HEK293 (cell line): Measurements from ENCODE around the gene EML3.

Experiments used
- CTCF ChIA-PET: fragments of 350-600 bp; formaldehyde crosslinking; extraction: SDS; loops from one replicate; lab custom pipeline; 2021; ENCODE audit warnings: antibody characterized with exemption; lab: Yijun Ruan, JAX
- POLR2A ChIA-PET: fragments of 300-600 bp; formaldehyde crosslinking; extraction: SDS; loops from one replicate; lab custom pipeline; 2020; ENCODE audit warnings: antibody characterized with exemption, inconsistent platforms; lab: Yijun Ruan, JAX
- H3K27ac ChIP-seq: fragments of 200-500 bp; sonication (Bioruptor generic); 2 replicates; pipeline ENCODE4 v1.5.1; 2014; ENCODE audit warnings: low read depth, low read length, control low read depth, inconsistent platforms; ENCODE audit errors: extremely low read depth
- H3K36me3 ChIP-seq, 2 experiments: fragments of 200-500 bp in 1 of 2; sonication (Bioruptor generic) in 1 of 2; 1 replicate in 1 of 2; 2 replicates in 1 of 2; pipeline ENCODE4 v1.5.1; 2014 to 2017; ENCODE audit warnings: inconsistent platforms in 2 of 2, low read length in 2 of 2; ENCODE audit not compliant: control insufficient read depth in 2 of 2, insufficient read depth in 1 of 2
- H3K4me1 ChIP-seq: fragments of 200-500 bp; sonication (Bioruptor generic); 2 replicates; pipeline ENCODE4 v1.5.1; 2014; ENCODE audit warnings: mild to moderate bottlenecking, low read length, inconsistent platforms; ENCODE audit not compliant: control insufficient read depth, insufficient read depth
- H3K4me3 ChIP-seq: 2 replicates; pipeline ENCODE4 v1.5.1; 2011; ENCODE audit warnings: low read depth, mild to moderate bottlenecking, control low read depth, low read length, moderate library complexity
- H3K9me3 ChIP-seq: fragments of 200-500 bp; sonication (Bioruptor generic); 2 replicates; pipeline ENCODE4 v1.5.1; 2014; ENCODE audit warnings: low read depth, low read length, inconsistent platforms; ENCODE audit not compliant: control insufficient read depth, insufficient read depth
- GFI1B ChIP-seq: fragments of 450-650 bp; formaldehyde crosslinking; IDR thresholded peaks from 2 replicates; pipeline ENCODE4 v1.5.1; 2016; ENCODE audit warnings: missing biosample characterization, missing genetic modification characterization
- KLF9 ChIP-seq: fragments of 450-650 bp; formaldehyde crosslinking; IDR thresholded peaks from 2 replicates; pipeline ENCODE4 v1.5.1; 2016; ENCODE audit warnings: missing biosample characterization, missing genetic modification characterization, low read depth
- MYNN ChIP-seq: fragments of 450-650 bp; formaldehyde crosslinking; IDR thresholded peaks from 2 replicates; pipeline ENCODE4 v1.5.1; 2016; ENCODE audit warnings: missing biosample characterization, missing genetic modification characterization, borderline replicate concordance
- SP2 ChIP-seq: fragments of 450-650 bp; formaldehyde crosslinking; IDR thresholded peaks from 2 replicates; pipeline ENCODE4 v1.5.1; 2016; ENCODE audit warnings: missing biosample characterization, missing genetic modification characterization
- YY1 ChIP-seq: fragments of 450-650 bp; formaldehyde crosslinking; IDR thresholded peaks from 2 replicates; pipeline ENCODE4 v1.5.1; 2018; ENCODE audit warnings: missing biosample characterization, missing genetic modification characterization
- ZBTB1 ChIP-seq: fragments of 450-650 bp; formaldehyde crosslinking; IDR thresholded peaks from 2 replicates; pipeline ENCODE4 v1.5.1; 2016; ENCODE audit warnings: missing biosample characterization, missing genetic modification characterization
- ZBTB48 ChIP-seq: fragments of 450-650 bp; formaldehyde crosslinking; IDR thresholded peaks from 2 replicates; pipeline ENCODE4 v1.5.1; 2016; ENCODE audit warnings: missing biosample characterization, missing genetic modification characterization
- ZBTB8A ChIP-seq: fragments of 450-650 bp; formaldehyde crosslinking; IDR thresholded peaks from 2 replicates; pipeline ENCODE4 v1.5.1; 2016; ENCODE audit warnings: missing biosample characterization, missing genetic modification characterization
- ZNF10 ChIP-seq: fragments of 450-650 bp; formaldehyde crosslinking; IDR thresholded peaks from 2 replicates; pipeline ENCODE4 v1.5.1; 2017; ENCODE audit warnings: missing biosample characterization, missing genetic modification characterization
- ZNF157 ChIP-seq: fragments of 450-650 bp; formaldehyde crosslinking; IDR thresholded peaks from 2 replicates; pipeline ENCODE4 v1.5.1; 2016; ENCODE audit warnings: missing biosample characterization, missing genetic modification characterization
- ZNF221 ChIP-seq: fragments of 450-650 bp; formaldehyde crosslinking; IDR thresholded peaks from 2 replicates; pipeline ENCODE4 v1.5.1; 2017; ENCODE audit warnings: missing biosample characterization, missing genetic modification characterization, borderline replicate concordance
- ZNF274 ChIP-seq, 2 experiments: fragments of 200-500 bp in 1 of 2; fragments of 450-650 bp in 1 of 2; sonication (Bioruptor generic) in 1 of 2; formaldehyde crosslinking in 1 of 2; IDR thresholded peaks; 2 replicates each; pipeline versions ENCODE4 v1.5.1 to v1.6.1; 2014 to 2016; ENCODE audit warnings: borderline replicate concordance in 1 of 2, inconsistent platforms in 1 of 2, low read length in 1 of 2, missing biosample characterization in 1 of 2, missing genetic modification characterization in 1 of 2
- ZNF292 ChIP-seq: fragments of 450-650 bp; formaldehyde crosslinking; IDR thresholded peaks from 2 replicates; pipeline ENCODE4 v1.5.1; 2016; ENCODE audit warnings: low read depth, missing biosample characterization, missing genetic modification characterization, borderline replicate concordance
- ZNF311 ChIP-seq: fragments of 450-650 bp; formaldehyde crosslinking; IDR thresholded peaks from 2 replicates; pipeline ENCODE4 v1.5.1; 2017; ENCODE audit warnings: missing biosample characterization, missing genetic modification characterization, borderline replicate concordance
- ZNF416 ChIP-seq: fragments of 450-650 bp; formaldehyde crosslinking; IDR thresholded peaks from 2 replicates; pipeline ENCODE4 v1.5.1; 2016; ENCODE audit warnings: missing biosample characterization, missing genetic modification characterization
- ZNF423 ChIP-seq: fragments of 450-650 bp; formaldehyde crosslinking; IDR thresholded peaks from 2 replicates; pipeline ENCODE4 v1.5.1; 2016; ENCODE audit warnings: missing biosample characterization, missing genetic modification characterization
- ZNF433 ChIP-seq: fragments of 450-650 bp; formaldehyde crosslinking; IDR thresholded peaks from 2 replicates; pipeline ENCODE4 v1.5.1; 2016; ENCODE audit warnings: missing biosample characterization, missing genetic modification characterization, low read depth
- ZNF449 ChIP-seq: fragments of 450-650 bp; formaldehyde crosslinking; IDR thresholded peaks from 2 replicates; pipeline ENCODE4 v1.5.1; 2017; ENCODE audit warnings: missing biosample characterization, mild to moderate bottlenecking, missing genetic modification characterization, moderate library complexity
- ZNF488 ChIP-seq: fragments of 450-650 bp; formaldehyde crosslinking; IDR thresholded peaks from 2 replicates; pipeline ENCODE4 v1.5.1; 2016; ENCODE audit warnings: missing biosample characterization, missing genetic modification characterization
- ZNF501 ChIP-seq: fragments of 450-650 bp; formaldehyde crosslinking; IDR thresholded peaks from 2 replicates; pipeline ENCODE4 v1.5.1; 2016; ENCODE audit warnings: missing biosample characterization, missing genetic modification characterization
- ZNF548 ChIP-seq: fragments of 450-650 bp; formaldehyde crosslinking; IDR thresholded peaks from 2 replicates; pipeline ENCODE4 v1.5.1; 2016; ENCODE audit warnings: missing biosample characterization, missing genetic modification characterization
- ZNF596 ChIP-seq: fragments of 450-650 bp; IDR thresholded peaks from 2 replicates; pipeline ENCODE4 v1.5.0; 2018; ENCODE audit warnings: missing biosample characterization, mild to moderate bottlenecking, missing genetic modification characterization, moderate library complexity
- ZNF629 ChIP-seq: fragments of 450-650 bp; formaldehyde crosslinking; IDR thresholded peaks from 2 replicates; pipeline ENCODE4 v1.5.1; 2017; ENCODE audit warnings: missing biosample characterization, missing genetic modification characterization
- ZNF660 ChIP-seq: fragments of 450-650 bp; IDR thresholded peaks from 2 replicates; pipeline ENCODE4 v1.5.1; 2018; ENCODE audit warnings: missing biosample characterization, mild to moderate bottlenecking, missing genetic modification characterization
- ZNF704 ChIP-seq: fragments of 450-650 bp; formaldehyde crosslinking; IDR thresholded peaks from 2 replicates; pipeline ENCODE4 v1.5.1; 2016; ENCODE audit warnings: missing biosample characterization, missing genetic modification characterization
- ZSCAN23 ChIP-seq: fragments of 450-650 bp; formaldehyde crosslinking; IDR thresholded peaks from 2 replicates; pipeline ENCODE4 v1.5.1; 2016; ENCODE audit warnings: missing biosample characterization, missing genetic modification characterization
- TF ChIP-seq, protein P1 (sequence below): fragments of 450-650 bp; formaldehyde crosslinking; IDR thresholded peaks from 2 replicates; pipeline ENCODE4 v1.5.1; 2017; ENCODE audit warnings: missing biosample characterization, missing genetic modification characterization

Gene EML3

DNA sequence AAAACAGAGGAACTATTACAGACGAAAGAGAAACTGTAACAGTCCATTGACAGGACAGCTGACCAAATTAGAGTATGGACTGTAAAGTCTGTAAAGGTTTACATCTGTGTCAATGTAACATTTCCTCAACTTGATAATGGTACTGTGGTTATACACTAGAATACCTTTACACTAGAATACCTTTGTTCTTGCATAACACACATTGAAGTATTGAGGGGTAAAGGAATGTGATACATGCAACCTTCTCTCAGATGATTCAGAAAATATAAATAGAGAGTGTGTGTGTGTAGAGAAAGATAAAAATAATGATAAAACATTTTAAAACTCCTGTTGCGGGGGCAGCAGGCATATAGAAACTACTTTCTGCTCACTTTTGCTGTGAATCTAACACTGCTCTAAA is 33.3 kb downstream of the EML3 start:
- no peaks in the 10 kb centered on the region for H3K9me3 ChIP-seq
- TF ChIP-seq ZNF629 (tag by site-specific recombination) (no peak), ZNF488 (tag by site-specific recombination) (no peak), ZNF416 (tag by site-specific recombination) (no peak), SP2 (no peak), MYNN (tag by site-specific recombination) (no peak), ZNF423 (tag by site-specific recombination) (no peak), ZNF157 (no peak), ZNF292 (no peak), ZNF274 (IDR thresholded peaks at IDR 0.05; ENCODE audit: low read length) (no peak), ZNF274 (tag by site-specific recombination; IDR thresholded peaks at IDR 0.05; ENCODE audit: borderline replicate concordance) (no peak), ZNF10 (tag by site-specific recombination) (no peak), ZBTB48 (no peak), KLF9 (tag by site-specific recombination) (no peak)
- TF ChIP-seq, protein P1, sequence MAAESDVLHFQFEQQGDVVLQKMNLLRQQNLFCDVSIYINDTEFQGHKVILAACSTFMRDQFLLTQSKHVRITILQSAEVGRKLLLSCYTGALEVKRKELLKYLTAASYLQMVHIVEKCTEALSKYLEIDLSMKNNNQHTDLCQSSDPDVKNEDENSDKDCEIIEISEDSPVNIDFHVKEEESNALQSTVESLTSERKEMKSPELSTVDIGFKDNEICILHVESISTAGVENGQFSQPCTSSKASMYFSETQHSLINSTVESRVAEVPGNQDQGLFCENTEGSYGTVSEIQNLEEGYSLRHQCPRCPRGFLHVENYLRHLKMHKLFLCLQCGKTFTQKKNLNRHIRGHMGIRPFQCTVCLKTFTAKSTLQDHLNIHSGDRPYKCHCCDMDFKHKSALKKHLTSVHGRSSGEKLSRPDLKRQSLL (tag by site-specific recombination): no peak
- TF ChIP-seq, all 188 proteins: peak for 0
- ChIA-PET CTCF (interaction anchor here (0.7 to 1.1 kb wide), 2 partner anchors 10 to 18 kb away, joined by 4 read pairs; no protein-coding TSS in a partner anchor), POLR2A (interaction anchor here (0.8 to 3.2 kb wide), 3 partner anchors 12 to 86 kb away, joined by 3 to 8 read pairs (median 3); partner anchors contain the start of genes C11orf98, CSKMT, MTA2 and TUT1)
- Histone ChIP-seq H3K27ac (no peak overlapping the region), H3K4me3 (no peak overlapping the region), H3K4me1 (no peaks in the 10 kb centered on the region), H3K36me3 (peaks cover 0 to 83% of the 10 kb centered on the region in 2 experiments; a peak in 2 of 3 replicates)

DNA sequence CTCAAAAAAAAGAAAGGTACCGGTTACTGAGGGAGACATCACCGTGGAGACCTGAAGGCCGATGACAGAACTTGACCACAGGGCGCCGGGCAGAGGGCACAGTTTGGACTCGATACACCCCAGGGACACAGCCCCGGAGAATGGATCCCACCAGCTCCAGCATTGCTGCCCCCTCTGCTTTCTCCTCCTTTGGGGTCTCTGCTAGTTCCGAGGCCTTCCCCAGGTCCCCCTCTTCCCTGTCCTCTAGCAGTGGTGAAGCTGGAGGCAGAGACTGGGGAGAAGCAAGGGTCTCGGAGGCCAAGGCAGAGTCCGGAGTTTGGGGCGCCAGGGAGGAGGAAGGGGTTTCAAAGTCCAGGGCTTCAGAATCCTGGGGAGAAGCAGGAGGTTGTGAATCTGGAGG is 34.0 kb downstream of the EML3 start:
- CTCF ChIA-PET: interaction anchor here (1.1 kb wide), 1 partner anchor 18 kb away, joined by 4 read pairs; no protein-coding TSS in a partner anchor

More for the DNA sequence above, 34.0 kb downstream of the EML3 start:
- Histone ChIP-seq H3K4me3 (no peak overlapping the region), H3K36me3 (peaks cover 0 to 77% of the 10 kb centered on the region in 2 experiments; a peak in 2 of 3 replicates), H3K4me1 (no peaks in the 10 kb centered on the region), H3K27ac (no peak overlapping the region), H3K9me3 (no peaks in the 10 kb centered on the region)
- POLR2A ChIA-PET: interaction anchor here (1.6 to 3.2 kb wide), 2 partner anchors 13 to 23 kb away, joined by 3 to 8 read pairs; partner anchors contain the start of genes MTA2 and TUT1
- TF ChIP-seq ZNF596 (no peak), ZNF449 (no peak), ZNF704 (tag by site-specific recombination) (no peak), ZNF433 (tag by site-specific recombination) (no peak), ZNF501 (tag by site-specific recombination) (no peak), ZSCAN23 (tag by site-specific recombination) (no peak), YY1 (tag by site-specific recombination) (no peak), ZBTB1 (tag by site-specific recombination) (no peak), ZNF660 (tag by site-specific recombination) (no peak), ZNF221 (no peak), ZNF311 (no peak), GFI1B (tag by site-specific recombination) (no peak), ZNF548 (tag by site-specific recombination) (no peak), ZBTB8A (no peak)
